ENCODE measurements around the gene PGAM2. TPM values are rescaled to one million over a fixed set of nuclear protein-coding genes. Genes with fewer than 3 reads are reported as not detected.
A peak's percentile ranks its signal among the peaks of the same experiment; 100 is the strongest.

The PGAM2 gene
- total and polyA plus RNA-seq, 2 of the 13 experiments (the other 11 are each of a cell fraction or from before 2014, with no cell fraction given) = 0.22 TPM; not detected in 1

- TF ChIP-seq ZBTB44 (CRISPR knock-in tag; IDR thresholded peaks at IDR 0.05) (no peak), ZNF605 (CRISPR knock-in tag; IDR thresholded peaks at IDR 0.05) (peak; percentile 68; the same call in 1 of the 2 replicates), TARDBP (CRISPR knock-in tag; IDR thresholded peaks at IDR 0.05) (peak; percentile 76; the same call in 1 of the 2 replicates), ZBTB26 (CRISPR knock-in tag; IDR thresholded peaks at IDR 0.05; ENCODE audit: borderline replicate concordance) (no peak), BRF2 (CRISPR knock-in tag; IDR thresholded peaks at IDR 0.05) (no peak), SATB2 (CRISPR knock-in tag; IDR thresholded peaks at IDR 0.05) (peak; percentile 56; the same call in 1 of the 2 replicates), PRDM15 (CRISPR knock-in tag; IDR thresholded peaks at IDR 0.05) (no peak; the same call in 1 of the 2 replicates), ZNF724P (CRISPR knock-in tag; IDR thresholded peaks at IDR 0.05; ENCODE audit: borderline replicate concordance) (no peak), THYN1 (CRISPR knock-in tag; IDR thresholded peaks at IDR 0.05; ENCODE audit: borderline replicate concordance, low read depth) (no peak), PREB (CRISPR knock-in tag; IDR thresholded peaks at IDR 0.05) (no peak), HHEX (CRISPR knock-in tag; IDR thresholded peaks at IDR 0.05) (no peak), ZNF33A (CRISPR knock-in tag; IDR thresholded peaks at IDR 0.05; ENCODE audit: borderline replicate concordance) (no peak), MIXL1 (CRISPR knock-in tag; IDR thresholded peaks at IDR 0.05) (0 out of 2 replicates have a peak, but pooled peaks have one; percentile 18), RFXANK (CRISPR knock-in tag; IDR thresholded peaks at IDR 0.05) (no peak), NFYB (CRISPR knock-in tag; IDR thresholded peaks at IDR 0.05) (peak; percentile 32; the same call in 1 of the 2 replicates), ZSCAN12 (CRISPR knock-in tag; IDR thresholded peaks at IDR 0.05) (peak; percentile 60; the same call in 1 of the 2 replicates), TBX2 (CRISPR knock-in tag; IDR thresholded peaks at IDR 0.05; ENCODE audit: borderline replicate concordance) (peak; percentile 82), ZNF530 (CRISPR knock-in tag; IDR thresholded peaks at IDR 0.05; ENCODE audit: low read depth) (no peak), ZFY (CRISPR knock-in tag; IDR thresholded peaks at IDR 0.05) (peak; percentile 85), HMG20A (CRISPR knock-in tag; IDR thresholded peaks at IDR 0.05; ENCODE audit: borderline replicate concordance) (no peak)
Measured at GRCh38 chr7:44044315-44045225, 20.8 kb downstream of the PGAM2 start, which contains the start of gene DBNL (continued).

Data from HepG2 (cell line).